K562 (cell line): Measurements from ENCODE around the gene C2orf42. TPM values are rescaled to one million over a fixed set of nuclear protein-coding genes. Genes with fewer than 3 reads are reported as not detected.
"Not testable (repeated sequence)": the region's sequence is repeated elsewhere in the genome, so short reads cannot be mapped to it uniquely, and the experiment has no call there.

Source experiments
- ATAC-seq: fragments of 200-7000 bp; cut with Tn5 transposase; 3 replicates; pipeline ENCODE4 v1.9.1; 2020; ENCODE audit warnings: moderate library complexity
- BruUV-seq: library from RNA; stranded (reverse); fragments of 400-500 nt; replicated peaks from 2 replicates; lab custom pipeline; 2021; lab: Mats Ljungman, UMichigan
- CTCF ChIA-PET: fragments of 300-600 bp; formaldehyde crosslinking; extraction: SDS; loops from one replicate; lab custom pipeline; 2021; ENCODE audit warnings: low intra/inter-chr PET ratio; lab: Yijun Ruan, JAX
- POLR2A ChIA-PET: fragments of 300-600, 350-650 bp; sonication (Branson Sonifier 250); formaldehyde crosslinking; extraction: SDS; loops from one replicate; lab custom pipeline; 2021; ENCODE audit warnings: antibody characterized with exemption, inconsistent platforms; lab: Yijun Ruan, JAX
- DNase-seq, 4 experiments: peaks; one replicate each; pipeline versions ENCODE4 v3.0.0 to v3.0.0-alpha.2; 2011 to 2018; ENCODE audit warnings: low spot score in 3 of 4, mixed read lengths in 3 of 4; ENCODE audit errors: extremely low read depth in 1 of 4
- FAIRE-seq: peaks from 2 replicates; lab custom pipeline; 2011; peaks lifted over from hg19 to GRCh38; lab: Jason Lieb, UNC
- H2AFZ ChIP-seq: 2 replicates; pipeline ENCODE4 v1.6.0; 2011; ENCODE audit warnings: low read depth, low read length, control low read depth, inconsistent platforms
- H3K27ac ChIP-seq: fragments of 200-600 bp; 3 replicates; pipeline ENCODE4 v1.8.0; 2011; ENCODE audit warnings: low read depth, mild to moderate bottlenecking, control low read depth, inconsistent platforms, low read length, moderate library complexity, mixed read lengths; ENCODE audit errors: extremely low read depth
- H3K27me3 ChIP-seq, 2 experiments: fragments of 300-600 bp in 1 of 2; 2 replicates in 1 of 2; 3 replicates in 1 of 2; pipeline versions ENCODE4 v1.6.0 to v1.8.0; 2011; ENCODE audit warnings: inconsistent platforms in 2 of 2, low read length in 2 of 2, mild to moderate bottlenecking in 1 of 2, mixed read lengths in 1 of 2, moderate library complexity in 1 of 2; ENCODE audit not compliant: control insufficient read depth in 2 of 2, insufficient read depth in 2 of 2
- H3K36me3 ChIP-seq: fragments of 300-600 bp; 3 replicates; pipeline ENCODE4 v1.8.0; 2011; ENCODE audit warnings: mild to moderate bottlenecking, low read length, inconsistent platforms; ENCODE audit not compliant: control insufficient read depth, insufficient read depth
- H3K4me1 ChIP-seq, 2 experiments: fragments of 200-600 bp in 1 of 2; replicated peaks in 1 of 2; 2 replicates in 1 of 2; 3 replicates in 1 of 2; pipeline versions ENCODE4 v1.5.1 to v1.8.0; 2011; ENCODE audit warnings: inconsistent platforms in 2 of 2, low read length in 2 of 2, mild to moderate bottlenecking in 1 of 2, mixed read lengths in 1 of 2, moderate library complexity in 1 of 2; ENCODE audit not compliant: control insufficient read depth in 2 of 2, insufficient read depth in 2 of 2
- H3K4me2 ChIP-seq: 2 replicates; pipeline ENCODE4 v1.6.1; 2011; ENCODE audit warnings: low read length, control low read depth, inconsistent platforms, mixed read lengths; ENCODE audit not compliant: insufficient read depth
- H3K4me3 ChIP-seq: fragments of 200-600 bp; sonication (generic), shearing (Covaris generic); 2 replicates; pipeline ENCODE4 v1.5.1; 2016; ENCODE audit warnings: control low read depth, inconsistent platforms
- H3K79me2 ChIP-seq: fragments of 200-600 bp; 3 replicates; pipeline ENCODE4 v1.8.0; 2011; ENCODE audit warnings: low read length, inconsistent platforms; ENCODE audit not compliant: control insufficient read depth, insufficient read depth
- H3K9ac ChIP-seq, 2 experiments: 2 replicates each; pipeline versions ENCODE4 v1.6.0 to v1.6.1; 2011; ENCODE audit warnings: low read depth in 2 of 2, low read length in 2 of 2, control low read depth in 1 of 2, inconsistent platforms in 1 of 2, mild to moderate bottlenecking in 1 of 2, mixed read lengths in 1 of 2; ENCODE audit not compliant: insufficient read depth in 1 of 2
- H3K9me1 ChIP-seq: one replicate; pipeline ENCODE4 v1.6.0; 2011; ENCODE audit warnings: inconsistent platforms, mild to moderate bottlenecking, low read length, moderate library complexity; ENCODE audit not compliant: control insufficient read depth, insufficient read depth
- H3K9me3 ChIP-seq: replicated peaks from 2 replicates; pipeline ENCODE4 v1.5.1; 2011; ENCODE audit warnings: low read depth, low read length, inconsistent platforms; ENCODE audit not compliant: control insufficient read depth, insufficient read depth
- H4K20me1 ChIP-seq: replicated peaks from 2 replicates; pipeline ENCODE4 v1.6.1; 2011; ENCODE audit warnings: low read length, inconsistent platforms, mixed read lengths; ENCODE audit not compliant: control insufficient read depth, insufficient read depth
- EGR1 ChIP-seq: fragments of 450-650 bp; conservative IDR thresholded peaks from 2 replicates; pipeline ENCODE4 v1.6.1; 2017; ENCODE audit warnings: mild to moderate bottlenecking
- ELF4 ChIP-seq: fragments of 450-650 bp; formaldehyde crosslinking; IDR thresholded peaks from 2 replicates; pipeline ENCODE4 v1.4.0; 2022; ENCODE audit warnings: missing genetic modification characterization
- ESRRA ChIP-seq: fragments of 450-650 bp; IDR thresholded peaks from 2 replicates; pipeline ENCODE4 v1.6.1; 2014; ENCODE audit warnings: low read depth, mild to moderate bottlenecking, moderate library complexity, borderline replicate concordance
- HDAC3 ChIP-seq: fragments of 450-650 bp; IDR thresholded peaks from 2 replicates; pipeline ENCODE4 v1.6.1; 2018; ENCODE audit warnings: borderline replicate concordance, mild to moderate bottlenecking, moderate library complexity; ENCODE audit not compliant: partially characterized antibody
- HMBOX1 ChIP-seq: sonication (generic); IDR thresholded peaks from 2 replicates; pipeline ENCODE4 v1.6.1; 2016
- KLF1 ChIP-seq: fragments of 450-650 bp; IDR thresholded peaks from 2 replicates; pipeline ENCODE4 v1.6.1; 2016; ENCODE audit warnings: missing genetic modification characterization, missing compliant biosample characterization
- L3MBTL2 ChIP-seq: fragments of 450-650 bp; IDR thresholded peaks from 2 replicates; pipeline ENCODE4 v1.6.1; 2016; ENCODE audit warnings: mild to moderate bottlenecking, moderate library complexity
- NR2C1 ChIP-seq, 2 experiments: fragments of 450-650 bp; IDR thresholded peaks; 2 replicates each; pipeline ENCODE4 v1.6.1; 2017; ENCODE audit warnings: mild to moderate bottlenecking in 2 of 2, antibody characterized with exemption in 1 of 2, inconsistent platforms in 1 of 2, missing compliant biosample characterization in 1 of 2, missing genetic modification characterization in 1 of 2
- RNF2 ChIP-seq: sonication (generic); IDR thresholded peaks from 2 replicates; pipeline ENCODE4 v1.6.1; 2016
- WGBS: fragments of 100-300 bp; shearing (Covaris generic); methylation state at CpG from one replicate; pipeline ENCODE4 v1.1.6; 2016; ENCODE audit warnings: low coverage, mixed read lengths; ENCODE audit not compliant: insufficient coverage; ENCODE audit errors: missing lambda C conversion rate; 5-methylcytosine and 5-hydroxymethylcytosine counted together
- in situ Hi-C: fragments of 300-500 bp; cut with MboI; formaldehyde crosslinking; loops from 4 replicates; pipeline ENCODE4 v1.15.0; 2018; ENCODE audit warnings: inconsistent platforms, mixed read lengths
- intact Hi-C: fragments of 100-400 bp; cut with micrococcal nuclease; formaldehyde crosslinking; loops from 2 replicates; pipeline ENCODE4 v1.14.2; 2022
- polyA plus RNA-seq, 8 experiments: library from polyadenylated mRNA; depleted of rRNA in 4 of 8; stranded (reverse) in 5 of 8; unstranded in 3 of 8; fragments of >200 nt; fragmentation: Nextera tagmentation in 2 of 8; fragmentation: Illumina TruSeq in 1 of 8; extraction: Ambion mirVana in 2 of 8; extraction: Trizol in 1 of 8; gene quantifications; 2 replicates each; pipeline versions ENCODE4 v1.2.1 to v1.2.3, GENCODE V29; 2011 to 2014; ENCODE audit warnings: inconsistent platforms in 1 of 8, missing spikeins in 1 of 8
- total RNA-seq, 7 experiments: library from RNA; depleted of rRNA in 6 of 7; stranded (reverse); fragments of >200 nt in 6 of 7; fragmentation: Illumina TruSeq in 2 of 7; extraction: Trizol in 2 of 7; gene quantifications; 2 replicates each; pipeline versions ENCODE4 v1.2.1 to v1.2.3, GENCODE V29; 2011 to 2021; ENCODE audit warnings: low replicate concordance in 1 of 7
- TF ChIP-seq, protein P1 (sequence below): fragments of 250-450 bp; sonication (Bioruptor Pico); IDR thresholded peaks from 2 replicates; pipeline ENCODE4 v1.5.0; 2021; ENCODE audit warnings: mild to moderate bottlenecking, borderline replicate concordance

Gene C2orf42
- total and polyA plus RNA-seq, 9 of the 15 experiments (the other 6 are each of a cell fraction or from before 2014, with no cell fraction given): 4.6 to 10.9 (median 7.5) TPM

DNA sequence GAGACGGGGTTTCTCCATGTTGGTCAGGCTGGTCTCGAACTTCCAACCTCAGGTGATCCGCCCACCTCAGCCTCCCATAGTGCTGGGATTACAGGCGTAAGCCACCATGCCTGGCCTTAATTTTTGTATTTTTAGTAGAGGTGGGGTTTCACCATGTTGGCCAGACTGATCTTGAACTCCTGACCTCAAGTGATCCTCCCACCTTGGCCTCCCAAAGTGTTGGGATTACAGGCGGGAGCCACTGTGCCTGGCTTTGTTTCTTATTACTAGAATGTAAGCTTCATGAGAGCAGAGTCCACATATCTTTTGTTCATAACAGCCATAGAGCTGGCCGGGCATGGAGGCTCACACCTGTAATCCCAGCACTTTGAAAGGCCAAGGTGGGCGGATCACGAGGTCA is 84.7 kb downstream of the C2orf42 start:
- WGBS: 87% methylated on average over 8 of the region's 8 CpGs
- POLR2A ChIA-PET: interaction anchor here (1.6 to 3.2 kb wide), 2 partner anchors 18 to 187 kb away, joined by 5 to 26 read pairs; partner anchors contain the start of gene SNRPG
- peaks cover 43 to 55% of the 10 kb centered on the region in 2 experiments for H3K4me1 ChIP-seq
- in situ Hi-C loops, H3K9me1 ChIP-seq, FAIRE-seq: not testable (repeated sequence)
- 0 out of 2 replicates have a peak, but pooled peaks have one; percentile 15 for TF ChIP-seq EGR1
- TF ChIP-seq, all 486 proteins: peak for 1; not testable (repeated sequence) for 485
- H3K4me3 ChIP-seq, H4K20me1 ChIP-seq, H3K4me2 ChIP-seq, intact Hi-C loops, CTCF ChIA-PET, ATAC-seq, H3K79me2 ChIP-seq, H3K27ac ChIP-seq, BruUV-seq, H3K9me3 ChIP-seq, H3K27me3 ChIP-seq, H2AFZ ChIP-seq, H3K36me3 ChIP-seq, DNase-seq, H3K9ac ChIP-seq: not testable (repeated sequence)

GRCh38 chr2:70104231-70105111 is 86.3 kb downstream of the C2orf42 start:
- H3K9me1 ChIP-seq: no peaks in the 10 kb centered on the region
- ATAC-seq (peak; percentile 63), DNase-seq (peak; percentile 73 to 90 (median 77)), FAIRE-seq (peak; percentile 87)
- H3K9me3 ChIP-seq: no peaks in the 10 kb centered on the region; the same call in 1 of the 2 replicates
- no peaks in the 10 kb centered on the region for H4K20me1 ChIP-seq
- H3K27me3 ChIP-seq: no peaks in the 10 kb centered on the region
- WGBS: 6% methylated on average over 11 of the region's 11 CpGs
- TSS peak; percentile 49 for BruUV-seq
- in situ Hi-C loops (no loop called here), intact Hi-C loops (no loop called here)
- ChIA-PET CTCF (no interaction called here), POLR2A (interaction anchor here (0.6 to 2.4 kb wide), 9 partner anchors 11 to 191 kb away, joined by 3 to 12 read pairs (median 5); partner anchors contain the start of gene SNRPG)
- H3K36me3 ChIP-seq: no peaks in the 10 kb centered on the region
- peak overlapping the region; percentile 75 for H3K27ac ChIP-seq
- H3K4me3 ChIP-seq: peak overlapping the region; percentile 17; the same call in 1 of the 2 replicates
- peak overlapping the region; percentile 76 for H3K4me2 ChIP-seq
- peak overlapping the region in 1 of 2 experiments; percentile 69; a peak in 2 of 4 replicates for H3K9ac ChIP-seq
- H2AFZ ChIP-seq: peak overlapping the region; percentile 90
- H3K79me2 ChIP-seq: no peaks in the 10 kb centered on the region
- peaks cover 39 to 46% of the 10 kb centered on the region in 2 experiments for H3K4me1 ChIP-seq
- TF ChIP-seq HDAC3 (peak; percentile 35), RNF2 (peak; percentile 87), L3MBTL2 (peak; percentile 82), ELF4 (CRISPR knock-in tag) (no peak), ESRRA (peak; percentile 23; the same call in 1 of the 2 replicates), KLF1 (tag) (no peak), NR2C1 (IDR thresholded peaks at IDR 0.05) (0 out of 2 replicates have a peak, but pooled peaks have one; percentile 20), NR2C1 (tag; IDR thresholded peaks at IDR 0.05) (no peak), HMBOX1 (peak; percentile 78)
- TF ChIP-seq, protein P1, sequence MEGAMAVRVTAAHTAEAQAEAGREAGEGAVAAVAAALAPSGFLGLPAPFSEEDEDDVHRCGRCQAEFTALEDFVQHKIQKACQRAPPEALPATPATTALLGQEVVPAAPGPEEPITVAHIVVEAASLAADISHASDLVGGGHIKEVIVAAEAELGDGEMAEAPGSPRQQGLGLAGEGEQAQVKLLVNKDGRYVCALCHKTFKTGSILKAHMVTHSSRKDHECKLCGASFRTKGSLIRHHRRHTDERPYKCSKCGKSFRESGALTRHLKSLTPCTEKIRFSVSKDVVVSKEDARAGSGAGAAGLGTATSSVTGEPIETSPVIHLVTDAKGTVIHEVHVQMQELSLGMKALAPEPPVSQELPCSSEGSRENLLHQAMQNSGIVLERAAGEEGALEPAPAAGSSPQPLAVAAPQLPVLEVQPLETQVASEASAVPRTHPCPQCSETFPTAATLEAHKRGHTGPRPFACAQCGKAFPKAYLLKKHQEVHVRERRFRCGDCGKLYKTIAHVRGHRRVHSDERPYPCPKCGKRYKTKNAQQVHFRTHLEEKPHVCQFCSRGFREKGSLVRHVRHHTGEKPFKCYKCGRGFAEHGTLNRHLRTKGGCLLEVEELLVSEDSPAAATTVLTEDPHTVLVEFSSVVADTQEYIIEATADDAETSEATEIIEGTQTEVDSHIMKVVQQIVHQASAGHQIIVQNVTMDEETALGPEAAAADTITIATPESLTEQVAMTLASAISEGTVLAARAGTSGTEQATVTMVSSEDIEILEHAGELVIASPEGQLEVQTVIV (CRISPR knock-in tag): no peak
